Measurements from ENCODE around the gene C10orf120. TPM values are rescaled to one million over a fixed set of nuclear protein-coding genes. Genes with fewer than 3 reads are reported as not detected.

C10orf120 gene
- not detected in 2 replicates for total RNA-seq

DNA sequence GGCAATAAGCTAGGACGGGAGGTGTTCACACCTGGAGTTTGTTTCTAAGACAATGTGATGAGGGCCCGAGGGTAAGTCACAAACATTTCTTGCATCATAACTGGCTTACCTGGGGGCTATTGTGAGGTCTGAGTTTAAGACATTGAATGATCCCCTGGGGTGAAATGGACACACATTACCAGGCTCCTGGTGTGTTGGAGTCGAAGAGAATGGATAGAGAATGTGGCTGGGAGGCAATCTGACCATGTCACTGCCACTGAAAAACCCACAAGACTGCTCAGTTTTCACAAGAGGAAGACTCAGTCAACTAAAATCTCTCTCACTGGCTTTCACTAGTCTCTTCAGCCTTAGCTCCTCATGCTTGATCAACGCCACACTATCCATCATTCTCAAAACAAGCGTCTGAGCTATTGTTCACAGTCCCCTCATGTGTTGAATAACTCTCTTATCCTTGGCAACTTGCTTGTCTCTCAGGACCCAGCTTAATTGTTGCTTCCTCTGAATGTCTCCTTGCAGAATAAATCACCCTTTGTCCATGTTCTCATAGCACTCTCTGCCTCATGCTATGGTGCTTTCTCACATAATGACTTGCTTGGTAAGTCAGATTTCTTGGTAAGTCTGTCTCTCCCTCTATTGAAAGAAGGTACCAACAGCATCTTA lies at the start of gene C10orf120:
TSS of gene C10orf120 (minus strand) at position 51 of the 660 bp plus-strand sequence. CDS start 56 bp downstream, outside the sequence.
- no peak for DNase-seq (ENCODE audit: low read depth)
- H3K4me3 ChIP-seq (ENCODE audit: low read depth, low read length) = no peak within 1 kb of the TSS
- TF ChIP-seq, protein P1, sequence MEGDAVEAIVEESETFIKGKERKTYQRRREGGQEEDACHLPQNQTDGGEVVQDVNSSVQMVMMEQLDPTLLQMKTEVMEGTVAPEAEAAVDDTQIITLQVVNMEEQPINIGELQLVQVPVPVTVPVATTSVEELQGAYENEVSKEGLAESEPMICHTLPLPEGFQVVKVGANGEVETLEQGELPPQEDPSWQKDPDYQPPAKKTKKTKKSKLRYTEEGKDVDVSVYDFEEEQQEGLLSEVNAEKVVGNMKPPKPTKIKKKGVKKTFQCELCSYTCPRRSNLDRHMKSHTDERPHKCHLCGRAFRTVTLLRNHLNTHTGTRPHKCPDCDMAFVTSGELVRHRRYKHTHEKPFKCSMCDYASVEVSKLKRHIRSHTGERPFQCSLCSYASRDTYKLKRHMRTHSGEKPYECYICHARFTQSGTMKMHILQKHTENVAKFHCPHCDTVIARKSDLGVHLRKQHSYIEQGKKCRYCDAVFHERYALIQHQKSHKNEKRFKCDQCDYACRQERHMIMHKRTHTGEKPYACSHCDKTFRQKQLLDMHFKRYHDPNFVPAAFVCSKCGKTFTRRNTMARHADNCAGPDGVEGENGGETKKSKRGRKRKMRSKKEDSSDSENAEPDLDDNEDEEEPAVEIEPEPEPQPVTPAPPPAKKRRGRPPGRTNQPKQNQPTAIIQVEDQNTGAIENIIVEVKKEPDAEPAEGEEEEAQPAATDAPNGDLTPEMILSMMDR (conservative IDR thresholded peaks at IDR 0.05; ENCODE audit: low read depth, low read length) = no peak

DNA sequence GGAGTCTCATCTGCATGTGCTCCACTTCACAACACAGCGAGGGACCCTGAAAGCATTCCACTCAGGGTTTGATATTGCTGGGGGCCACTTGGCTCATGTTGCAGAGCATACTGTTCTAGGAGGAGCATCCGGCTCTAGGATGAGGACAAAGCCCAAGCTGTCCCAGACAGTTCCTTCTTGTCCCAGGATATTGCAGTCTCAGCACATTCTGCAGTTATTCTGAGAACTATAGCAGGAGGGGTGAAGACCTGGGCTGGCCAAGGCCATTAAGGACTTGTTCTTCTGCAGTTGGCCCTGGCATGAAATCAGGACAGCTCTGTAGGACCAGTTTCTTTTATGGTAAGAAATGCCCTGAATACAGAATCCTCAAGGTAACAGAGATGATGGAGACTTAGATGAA lies 48.9 kb upstream of the C10orf120 start:
- TF ChIP-seq, protein P1 (conservative IDR thresholded peaks at IDR 0.05; ENCODE audit: low read depth, low read length) = no peak
- no peak for DNase-seq (ENCODE audit: low read depth)
- no peak overlapping the region for H3K4me3 ChIP-seq (ENCODE audit: low read depth, low read length)

DNA sequence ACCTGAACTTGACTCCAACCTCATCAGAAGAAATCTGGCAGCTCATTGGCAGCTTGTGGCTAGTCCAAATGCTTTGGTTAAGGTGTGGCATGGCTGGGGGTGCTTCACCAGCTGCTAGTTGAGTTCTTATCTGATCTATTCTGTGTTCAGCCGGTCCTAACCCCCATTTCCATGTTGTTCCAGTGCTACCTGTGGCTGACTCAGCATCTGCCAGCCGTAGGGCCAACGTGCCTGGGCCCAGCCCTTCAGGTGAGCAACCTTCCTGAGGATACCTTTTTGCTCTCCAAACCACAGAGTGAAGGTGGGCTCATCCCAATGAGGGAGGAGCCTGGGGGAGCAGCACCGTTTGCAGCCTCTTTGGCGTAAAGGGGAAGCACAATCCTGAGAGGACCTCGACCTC lies 46.8 kb upstream of the C10orf120 start:
- DNase-seq (ENCODE audit: low read depth) = no peak
- TF ChIP-seq, protein P1 (conservative IDR thresholded peaks at IDR 0.05; ENCODE audit: low read depth, low read length) = no peak
- H3K4me3 ChIP-seq (ENCODE audit: low read depth, low read length) = no peak overlapping the region

DNA sequence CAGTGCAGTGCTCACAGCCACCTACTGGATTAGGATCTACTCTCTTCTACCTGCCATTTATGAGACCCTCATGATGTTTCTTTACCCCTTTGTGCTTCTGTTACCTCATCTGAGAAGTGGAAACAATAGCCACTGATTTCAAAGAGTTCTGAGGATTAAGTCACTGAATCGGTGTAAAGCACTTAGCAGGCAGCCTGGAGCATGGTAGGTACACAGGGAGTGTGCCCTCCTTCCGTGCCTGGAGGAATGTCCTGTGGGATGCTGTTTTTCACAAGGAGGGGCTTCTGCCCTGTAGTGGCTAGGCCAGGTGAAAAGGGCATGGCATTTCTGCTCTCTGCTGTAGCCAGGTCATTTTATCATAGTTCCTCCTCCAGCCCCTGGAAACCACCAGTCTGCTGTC lies 44.6 kb upstream of the C10orf120 start:
- no peak overlapping the region for H3K4me3 ChIP-seq (ENCODE audit: low read depth, low read length)
- DNase-seq (ENCODE audit: low read depth) = no peak
- TF ChIP-seq, protein P1 (conservative IDR thresholded peaks at IDR 0.05; ENCODE audit: low read depth, low read length) = no peak

DNA sequence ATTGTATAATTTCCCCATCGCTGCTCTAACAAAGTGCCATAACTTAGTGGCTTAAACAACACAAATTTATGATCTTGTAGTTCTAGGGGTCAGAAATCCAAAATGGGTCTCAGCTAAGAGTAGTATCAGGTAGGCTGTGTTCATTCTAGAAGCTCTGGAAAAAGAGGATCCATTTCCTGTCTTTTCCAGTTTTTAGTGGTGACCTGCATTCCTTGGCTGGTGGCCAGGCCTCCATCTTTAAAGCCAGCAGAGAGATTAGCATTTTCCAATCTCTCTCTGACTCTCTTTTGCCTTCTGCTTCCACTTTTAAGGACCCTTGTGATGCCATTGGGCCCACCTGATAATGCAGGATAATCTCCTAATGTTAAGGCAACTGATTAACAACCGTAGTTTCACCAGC lies 41.0 kb upstream of the C10orf120 start:
- TF ChIP-seq, protein P1 (conservative IDR thresholded peaks at IDR 0.05; ENCODE audit: low read depth, low read length) = no peak
- no peak for DNase-seq (ENCODE audit: low read depth)
- no peak overlapping the region for H3K4me3 ChIP-seq (ENCODE audit: low read depth, low read length)

DNA sequence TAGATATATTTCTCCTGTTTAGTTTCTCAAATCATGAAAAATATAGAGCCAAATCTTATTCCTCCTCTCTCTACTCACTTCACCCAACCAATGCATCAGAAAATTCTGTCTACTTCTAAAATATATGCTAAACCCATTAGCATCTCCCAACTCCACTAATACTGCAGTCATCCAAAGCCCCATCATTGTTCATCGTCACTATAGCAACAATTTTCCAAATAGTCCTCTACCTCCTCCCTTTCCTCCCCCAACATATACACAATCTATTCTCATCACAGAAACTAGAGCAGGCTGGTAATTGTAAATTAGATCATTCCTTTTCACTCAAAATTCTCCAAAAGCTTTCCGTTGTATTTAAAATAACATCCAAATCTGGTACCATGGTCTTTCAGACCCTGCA lies 38.4 kb upstream of the C10orf120 start:
- no peak for DNase-seq (ENCODE audit: low read depth)
- H3K4me3 ChIP-seq (ENCODE audit: low read depth, low read length) = no peak overlapping the region
- TF ChIP-seq, protein P1 (conservative IDR thresholded peaks at IDR 0.05; ENCODE audit: low read depth, low read length) = no peak
